NCI-H2227 (cell line): ENCODE measurements around the gene ENTPD7.
"Not testable (repeated sequence)": the region's sequence is repeated elsewhere in the genome, so short reads cannot be mapped to it uniquely, and the experiment has no call there.

Experiments
- DNase-seq: peaks from one replicate; lab custom pipeline; 2025; ENCODE audit not compliant: unreplicated experiment; lab: John Stamatoyannopoulos, UW

The ENTPD7 gene

DNA sequence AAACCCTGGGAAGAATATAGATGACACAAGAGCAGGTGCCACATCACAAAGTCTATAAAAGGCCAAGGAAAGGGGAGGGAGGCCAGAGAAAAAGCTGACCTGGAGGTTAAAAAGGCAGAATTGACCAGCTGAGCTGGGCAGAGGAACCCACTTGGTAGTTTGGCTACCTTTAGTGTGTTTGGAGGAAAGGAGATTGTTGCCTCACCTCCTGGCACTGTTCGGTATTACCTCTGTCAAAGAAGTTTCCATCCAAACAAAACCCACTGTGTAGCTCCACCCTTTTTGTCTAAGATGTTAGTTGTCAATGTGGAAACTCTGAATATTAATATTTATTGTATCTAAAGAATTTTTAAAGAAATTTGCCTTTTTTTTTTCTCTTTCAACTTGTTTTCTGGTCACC, 23.4 kb downstream of the ENTPD7 start:
- no peak for DNase-seq

- no peak for DNase-seq
Observed at GRCh38 chr10:99685597-99685967, 26.3 kb downstream of the ENTPD7 start.

DNA sequence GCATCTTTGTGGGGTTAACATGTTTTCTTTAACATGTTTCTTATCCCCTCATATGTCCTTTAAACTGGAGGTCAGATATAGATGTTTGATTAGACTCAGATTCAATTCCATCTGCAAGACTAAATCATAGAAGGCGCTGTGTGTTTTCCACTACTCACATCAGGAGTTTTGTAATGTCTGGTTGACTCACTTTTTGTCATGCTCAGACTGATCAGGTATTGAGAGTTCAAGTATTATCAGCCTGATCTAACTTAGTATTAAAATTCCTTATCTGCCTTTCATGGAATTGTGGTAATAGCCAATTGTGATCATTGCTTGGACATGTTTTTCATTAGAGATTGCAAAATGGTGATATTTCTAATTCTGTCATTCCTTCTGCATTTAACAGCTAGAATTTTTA, 30.2 kb downstream of the ENTPD7 start:
- DNase-seq: no peak

- DNase-seq: no peak
Observed at GRCh38 chr10:99693933-99694583, 34.7 kb downstream of the ENTPD7 start.

DNA sequence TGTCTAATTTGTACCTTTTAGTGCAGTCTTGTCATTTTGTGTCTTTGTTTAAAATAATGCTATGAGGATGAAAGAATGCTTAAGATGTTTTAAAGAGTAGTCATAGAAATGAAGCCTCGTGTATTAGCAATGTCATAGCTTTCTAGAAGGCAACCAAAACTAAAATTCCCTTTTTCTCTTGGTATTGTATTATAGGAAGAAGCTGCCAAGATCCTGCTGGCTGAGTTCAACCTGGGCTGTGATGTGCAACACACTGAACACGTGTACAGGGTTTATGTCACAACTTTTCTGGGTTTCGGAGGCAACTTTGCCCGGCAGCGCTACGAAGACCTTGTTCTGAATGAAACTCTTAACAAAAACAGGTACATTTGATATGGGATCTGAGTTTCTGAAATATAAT, 36.5 kb downstream of the ENTPD7 start:
- no peak for DNase-seq

- DNase-seq: no peak
Observed at GRCh38 chr10:99698504-99699080, 39.3 kb downstream of the ENTPD7 start.

DNA sequence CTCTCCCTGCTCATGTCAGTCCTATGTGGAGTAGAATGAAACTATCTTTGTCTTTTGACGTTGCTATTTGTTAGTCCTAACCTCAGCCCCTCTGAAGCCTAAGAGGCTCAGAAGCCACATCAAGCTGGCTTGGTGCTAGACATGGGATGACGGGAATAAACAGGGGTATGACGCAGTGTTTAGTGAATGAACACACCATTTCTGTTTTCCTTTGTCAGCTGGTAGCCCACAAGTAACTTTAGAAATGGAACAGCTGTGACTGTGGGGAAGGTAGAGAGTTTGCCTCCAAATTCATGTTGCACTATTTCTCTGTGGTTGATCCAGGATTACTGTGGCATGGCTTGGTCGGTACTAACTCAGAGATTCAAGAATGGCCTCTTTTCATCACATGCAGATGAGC, 41.3 kb downstream of the ENTPD7 start:
- no peak for DNase-seq

DNA sequence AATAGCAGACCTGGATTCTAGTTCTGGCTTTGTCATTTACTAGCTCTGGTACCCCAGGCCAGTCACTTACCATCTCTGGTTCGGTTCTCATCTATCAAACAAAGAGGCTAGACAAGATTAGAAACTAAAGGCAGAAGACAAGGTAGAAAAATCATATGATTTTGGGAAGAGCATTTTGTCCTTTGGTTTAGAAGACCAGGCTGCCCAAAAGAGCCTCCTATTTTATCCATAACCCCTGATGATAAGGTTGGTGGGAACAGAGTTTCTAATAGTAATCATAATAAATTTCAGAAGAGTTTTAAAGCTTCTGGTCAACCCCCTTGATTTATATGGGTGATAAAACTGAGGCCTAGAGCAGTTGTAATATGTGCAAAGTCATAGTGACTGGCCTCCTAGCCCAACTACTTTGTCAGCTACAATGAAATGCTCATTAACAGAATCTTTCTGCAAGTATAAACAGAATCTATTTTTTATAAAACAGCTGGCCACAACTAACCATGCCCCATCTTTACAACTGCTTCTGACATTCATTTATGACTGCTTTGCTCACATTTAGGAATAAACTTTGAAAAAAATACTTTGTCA, 49.2 kb downstream of the ENTPD7 start:
- no peak for DNase-seq

GRCh38 chr10:99709480-99710229, 50.3 kb downstream of the ENTPD7 start:
- peak; percentile 12 for DNase-seq

DNA sequence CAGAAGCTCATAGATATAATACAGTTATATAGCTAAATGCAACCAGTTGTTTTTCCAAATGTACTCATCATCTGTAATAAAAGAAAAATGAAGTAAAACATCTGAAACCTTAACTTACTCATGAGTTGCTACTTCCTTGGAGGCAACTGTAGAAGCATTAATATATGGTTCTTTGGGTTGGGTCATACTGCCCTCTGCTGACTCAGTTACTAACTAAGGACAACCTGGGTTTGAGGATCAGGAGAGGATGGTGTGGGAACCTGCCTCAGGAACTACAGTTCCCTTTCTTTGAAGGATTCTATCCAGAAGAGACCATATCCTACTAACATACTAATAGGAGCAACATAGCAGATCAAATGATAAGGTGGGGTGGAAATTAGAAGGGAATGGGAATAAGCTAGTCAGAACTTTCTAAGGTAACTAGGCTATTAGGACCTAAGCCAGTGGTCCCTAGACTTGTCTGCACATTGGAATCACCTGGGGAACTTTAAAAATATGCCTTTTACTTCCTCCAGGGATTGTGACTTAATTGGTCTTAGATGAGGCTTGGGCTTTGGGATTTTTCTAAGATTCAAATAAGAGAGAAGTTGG, 51.9 kb downstream of the ENTPD7 start:
- peak; percentile 11 for DNase-seq

GRCh38 chr10:99714446-99714845, 55.1 kb downstream of the ENTPD7 start:
- DNase-seq: no peak

DNA sequence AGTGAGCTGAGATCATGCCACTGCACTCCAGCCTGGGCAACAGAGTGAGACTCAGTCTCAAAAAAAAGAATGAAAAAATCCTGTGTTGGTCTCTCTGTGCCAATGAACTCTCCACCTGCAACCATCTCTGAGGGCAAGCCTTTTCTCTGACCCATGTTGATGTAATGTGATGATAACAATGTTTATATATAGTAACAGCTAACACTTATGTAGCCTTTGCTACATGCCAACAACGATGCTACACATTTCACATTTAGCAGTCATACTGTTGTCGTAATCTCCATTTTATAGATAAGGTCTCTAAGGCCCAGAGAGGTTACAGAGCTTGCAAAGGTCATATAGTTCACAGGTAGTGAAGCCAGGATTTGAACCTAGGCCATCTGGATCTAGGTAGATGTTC, 61.1 kb downstream of the ENTPD7 start:
- no peak for DNase-seq

DNA sequence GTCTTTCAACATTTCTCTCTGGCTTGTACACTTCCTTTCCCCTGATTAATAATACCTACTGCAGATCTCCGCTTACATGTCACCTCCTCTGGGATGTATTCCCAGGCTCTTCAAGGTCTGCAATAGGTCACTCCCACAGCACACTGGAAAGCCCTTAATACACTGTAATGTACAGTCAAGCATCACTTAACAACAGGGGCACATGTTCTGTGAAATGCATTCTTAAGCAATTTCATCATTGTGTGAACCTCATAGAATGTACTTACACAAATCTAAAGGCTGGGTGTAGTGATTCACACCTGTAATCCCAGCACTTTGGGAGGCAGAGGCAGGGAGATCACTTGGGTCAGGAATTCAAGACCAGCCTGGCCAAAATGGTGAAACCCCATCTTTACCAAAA, 70.7 kb downstream of the ENTPD7 start:
- DNase-seq: peak; percentile 1

DNA sequence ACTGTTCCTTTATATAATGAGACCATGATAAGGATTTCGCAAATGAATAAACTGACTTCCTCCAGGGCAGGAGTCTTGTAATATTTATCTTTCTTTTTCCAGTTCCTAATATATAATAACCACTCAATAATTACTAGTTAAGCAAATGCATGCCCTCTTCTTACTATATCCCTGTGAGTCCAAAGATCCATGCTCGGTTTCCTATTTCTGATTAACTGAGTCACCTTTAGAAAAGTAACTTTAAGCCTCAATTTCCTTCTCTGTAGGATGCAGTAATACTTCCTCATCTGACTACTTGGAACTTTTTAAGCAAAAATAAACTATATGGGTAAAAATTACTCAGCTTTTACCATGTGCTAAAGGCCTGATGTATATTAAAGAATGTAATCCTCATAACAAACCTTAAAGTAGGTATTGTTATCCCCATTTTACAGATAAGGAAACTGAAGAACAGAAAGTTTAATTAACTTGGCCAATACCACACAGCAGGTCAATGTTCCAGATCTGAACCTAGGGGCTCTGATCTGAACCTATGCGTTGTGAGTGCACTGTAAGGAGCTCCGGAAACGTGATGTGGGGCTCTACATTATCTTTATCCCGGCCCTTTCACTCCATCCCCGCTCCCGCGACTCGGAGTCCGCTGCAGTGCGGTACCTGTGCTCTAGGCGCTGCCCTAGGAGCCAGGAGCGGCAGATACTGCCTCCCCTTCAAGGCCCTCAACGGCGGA, 72.2 kb downstream of the ENTPD7 start:
- DNase-seq: no peak

GRCh38 chr10:99732033-99732842, 72.9 kb downstream of the ENTPD7 start, which contains the start of the genes COX15 and CUTC:
Gene COX15, minus strand, starts transcription at chr10:99732127. Its CDS starts 78 bp downstream, at chr10:99732049.
Gene CUTC, plus strand, starts transcription at chr10:99732234. Its CDS starts 115 bp downstream, at chr10:99732349.
- DNase-seq: peak; percentile 97

DNA sequence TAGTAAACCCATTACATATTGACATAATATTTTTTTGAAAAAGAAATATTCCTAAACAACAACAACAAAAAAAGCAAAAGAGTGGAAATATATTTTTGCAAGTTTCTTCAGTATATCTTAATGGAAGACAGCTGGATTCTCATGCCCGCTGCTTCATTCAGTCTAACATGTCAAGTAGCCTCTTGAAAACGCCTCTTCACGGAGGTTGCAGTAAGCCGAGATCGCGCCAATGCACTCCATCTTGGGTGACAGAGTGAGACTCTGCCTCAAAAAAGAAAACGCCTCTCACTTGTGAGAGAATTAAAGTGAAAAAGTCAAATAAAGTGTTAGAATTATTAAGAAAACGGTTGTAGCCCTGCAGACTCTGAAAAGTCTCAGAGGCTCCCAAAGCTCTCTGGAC, 74.1 kb downstream of the ENTPD7 start:
- DNase-seq: peak; percentile 53

- not testable (repeated sequence) for DNase-seq
Observed at GRCh38 chr10:99734111-99734510, 74.8 kb downstream of the ENTPD7 start.

- DNase-seq: no peak
Observed at GRCh38 chr10:99740260-99740659, 81.0 kb downstream of the ENTPD7 start.

DNA sequence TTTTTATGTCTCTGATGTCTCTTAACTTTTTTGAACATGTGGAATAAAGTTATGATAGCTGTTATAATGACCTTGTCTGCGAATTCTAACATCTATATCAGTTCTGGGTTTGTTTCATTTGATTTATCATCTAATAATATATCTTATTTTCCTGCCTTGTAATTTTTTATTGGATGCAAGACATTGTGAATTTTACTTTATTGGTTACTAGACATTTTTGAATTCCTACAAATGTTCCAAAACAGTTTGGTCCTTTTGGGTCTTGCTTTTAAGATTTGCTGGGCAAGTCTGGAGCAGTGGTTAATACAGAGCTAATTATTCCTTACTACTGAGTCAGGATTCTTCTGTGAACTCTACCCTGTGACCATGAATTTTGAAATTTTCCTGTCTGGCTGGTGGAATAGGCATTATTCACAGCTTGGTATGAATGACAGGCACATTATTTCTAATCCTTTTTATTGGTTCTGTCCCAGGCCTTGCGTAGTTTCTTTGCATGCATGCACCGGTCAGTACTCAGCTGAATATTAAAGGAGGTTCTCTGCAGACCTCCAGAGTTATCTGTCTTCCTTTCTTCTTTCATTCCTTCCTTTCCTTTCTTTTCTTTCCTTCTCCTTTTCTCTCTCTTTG, 81.7 kb downstream of the ENTPD7 start:
- no peak for DNase-seq

DNA sequence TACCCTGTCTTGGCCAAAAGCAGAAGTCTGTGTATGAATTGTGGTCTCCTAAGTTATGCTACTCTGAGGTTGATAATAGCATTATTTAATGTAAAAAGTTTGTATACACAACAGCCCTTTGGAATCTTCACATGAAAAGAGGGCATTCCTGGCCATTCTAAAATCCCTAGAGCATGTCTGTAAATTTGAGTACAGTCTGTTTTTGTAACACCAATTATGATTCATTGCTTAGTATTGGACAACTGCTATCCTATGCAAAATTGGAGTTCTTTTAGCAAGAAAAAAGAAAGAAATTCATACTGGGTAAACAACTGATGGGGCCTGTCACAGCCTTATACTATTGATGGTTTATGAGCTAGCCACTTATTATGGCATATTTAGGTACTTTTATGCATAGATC, 82.9 kb downstream of the ENTPD7 start:
- no peak for DNase-seq
